ENCODE measurements around the gene SLC16A3. TPM values are rescaled to one million over a fixed set of nuclear protein-coding genes. Genes with fewer than 3 reads are reported as not detected.
A peak's percentile ranks its signal among the peaks of the same experiment; 100 is the strongest.

The SLC16A3 gene
- total RNA-seq, 1 donor from 2014 or later, result 81.9 TPM

- H3K9me3 ChIP-seq, result no peaks in the 10 kb centered on the region
- peaks cover 77% of the 10 kb centered on the region for H3K4me1 ChIP-seq
- H3K27me3 ChIP-seq (ENCODE audit: low read depth), result no peaks in the 10 kb centered on the region
- TF ChIP-seq CTCF (IDR thresholded peaks at IDR 0.05), result no peak
- ATAC-seq, result no peak
- intact Hi-C loops (cut with DNase I), result no loop called here
- H3K36me3 ChIP-seq, result peaks cover 29% of the 10 kb centered on the region
- no peak for DNase-seq
- no peak overlapping the region for H3K4me3 ChIP-seq
- no peak overlapping the region for H3K27ac ChIP-seq
These were observed 5.6 kb downstream of the SLC16A3 start for GRCh38 chr17:82234211-82235055.

GRCh38 chr17:82235056-82235774, 6.4 kb downstream of the SLC16A3 start:
- H3K4me3 ChIP-seq, result no peak overlapping the region
- H3K9me3 ChIP-seq, result no peaks in the 10 kb centered on the region
- DNase-seq, result no peak
- peaks cover 37% of the 10 kb centered on the region for H3K36me3 ChIP-seq
- ATAC-seq, result no peak
- H3K27ac ChIP-seq, result no peak overlapping the region
- intact Hi-C loops (cut with DNase I), result no loop called here
- no peak for TF ChIP-seq CTCF (IDR thresholded peaks at IDR 0.05)
- no peaks in the 10 kb centered on the region for H3K27me3 ChIP-seq (ENCODE audit: low read depth)
- peaks cover 77% of the 10 kb centered on the region for H3K4me1 ChIP-seq

- no peaks in the 10 kb centered on the region for H3K9me3 ChIP-seq
- no peak overlapping the region for H3K4me3 ChIP-seq
- ATAC-seq, result no peak
- TF ChIP-seq CTCF (IDR thresholded peaks at IDR 0.05), result no peak
- H3K4me1 ChIP-seq, result peaks cover 77% of the 10 kb centered on the region
- H3K36me3 ChIP-seq, result peaks cover 39% of the 10 kb centered on the region
- intact Hi-C loops (cut with DNase I), result no loop called here
- no peak for DNase-seq
- peak overlapping the region; percentile 27 for H3K27ac ChIP-seq
- H3K27me3 ChIP-seq (ENCODE audit: low read depth), result no peaks in the 10 kb centered on the region
These were observed 6.9 kb downstream of the SLC16A3 start for GRCh38 chr17:82235775-82236141.

GRCh38 chr17:82236142-82236971, 7.5 kb downstream of the SLC16A3 start:
- peaks cover 39% of the 10 kb centered on the region for H3K36me3 ChIP-seq
- DNase-seq (peak; percentile 80), ATAC-seq (peak; percentile 33 to 36)
- peak; percentile 91 for TF ChIP-seq CTCF (IDR thresholded peaks at IDR 0.05)
- H3K9me3 ChIP-seq, result no peaks in the 10 kb centered on the region
- H3K4me3 ChIP-seq, result no peak overlapping the region
- intact Hi-C loops (cut with DNase I), result no loop called here
- no peaks in the 10 kb centered on the region for H3K27me3 ChIP-seq (ENCODE audit: low read depth)
- peak overlapping the region; percentile 27 for H3K27ac ChIP-seq
- peaks cover 83% of the 10 kb centered on the region for H3K4me1 ChIP-seq

- Histone ChIP-seq H3K4me3 (no peak overlapping the region), H3K36me3 (peaks cover 39% of the 10 kb centered on the region), H3K27me3 (ENCODE audit: low read depth) (no peaks in the 10 kb centered on the region), H3K4me1 (peaks cover 83% of the 10 kb centered on the region), H3K9me3 (no peaks in the 10 kb centered on the region), H3K27ac (no peak overlapping the region)
- intact Hi-C loops (cut with DNase I), result no loop called here
- DNase-seq (peak; percentile 55), ATAC-seq (no peak)
- no peak for TF ChIP-seq CTCF (IDR thresholded peaks at IDR 0.05)
These were observed 8.4 kb downstream of the SLC16A3 start for GRCh38 chr17:82237083-82237745.
